Frontal cortex (tissue), 4 donors: Measurements from ENCODE around the gene MCF2L. TPM values are rescaled to one million over a fixed set of nuclear protein-coding genes. Genes with fewer than 3 reads are reported as not detected.
"Not testable (repeated sequence)": the region's sequence is repeated elsewhere in the genome, so short reads cannot be mapped to it uniquely, and the experiment has no call there.

Experiments used
- DNase-seq, 2 donors: peaks; one replicate each; pipeline ENCODE4 v3.0.0; 2012; ENCODE audit warnings: low spot score in 2 of 2
- FAIRE-seq: peaks from 2 replicates; lab custom pipeline; 2012; peaks lifted over from hg19 to GRCh38; lab: Jason Lieb, UNC
- total RNA-seq: library from RNA; depleted of rRNA; stranded (reverse); fragments of >200 nt; gene quantifications from one replicate; pipeline ENCODE4 v1.2.3, GENCODE V29; 2014
- donor health status: control.
- donor health status: control.
- donor health status: control.

The MCF2L gene
- total RNA-seq, 1 donor from 2014 or later = 137 TPM

DNA sequence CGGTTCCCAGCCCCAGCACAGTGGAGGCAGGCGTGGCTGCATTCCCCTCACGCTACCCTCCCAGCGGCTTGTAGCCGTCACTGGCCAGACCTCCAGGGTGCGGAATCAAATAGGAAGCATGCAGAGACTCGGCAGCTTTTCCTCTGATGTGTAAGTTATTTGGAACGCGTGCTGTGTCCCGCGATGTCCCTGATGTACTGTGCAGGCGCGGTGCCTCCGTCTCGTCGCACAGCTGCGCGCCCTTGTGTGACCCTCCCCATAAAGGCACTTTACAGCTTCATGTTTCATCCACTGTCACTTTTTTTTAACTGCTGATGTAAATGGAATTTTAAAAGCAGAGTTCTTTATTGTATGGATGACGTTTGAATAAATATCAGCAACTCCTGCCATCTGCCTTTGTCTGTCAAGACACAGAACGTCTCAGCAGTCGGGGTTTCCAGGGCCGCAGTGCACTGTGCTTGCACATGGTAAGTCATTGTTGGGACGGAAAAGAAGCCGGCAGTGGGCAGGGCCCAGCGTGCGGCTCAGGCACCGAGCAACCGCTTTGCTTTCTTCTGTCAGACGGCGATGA is 129.2 kb downstream of the MCF2L start:
- FAIRE-seq = no peak
- DNase-seq = no peak

DNA sequence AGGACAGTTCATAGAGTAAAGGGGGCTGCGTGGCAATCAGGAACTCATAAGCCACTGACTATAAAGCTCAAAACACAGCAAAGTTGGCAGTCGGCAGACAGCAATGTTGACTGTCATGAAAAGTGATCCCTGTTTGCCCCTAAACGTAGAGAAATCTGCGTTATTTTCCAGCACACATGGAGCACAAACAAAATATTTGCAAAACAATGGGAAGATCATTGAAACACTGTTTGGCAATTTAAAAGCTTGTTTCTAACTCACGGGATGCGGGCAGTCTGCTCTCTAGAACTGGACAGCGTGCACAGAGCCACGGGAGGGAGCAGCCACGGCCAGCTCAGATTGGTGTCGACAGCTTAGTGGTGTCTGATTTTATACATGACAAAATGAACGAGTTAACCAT is 130.1 kb downstream of the MCF2L start:
- no peak for FAIRE-seq

DNA sequence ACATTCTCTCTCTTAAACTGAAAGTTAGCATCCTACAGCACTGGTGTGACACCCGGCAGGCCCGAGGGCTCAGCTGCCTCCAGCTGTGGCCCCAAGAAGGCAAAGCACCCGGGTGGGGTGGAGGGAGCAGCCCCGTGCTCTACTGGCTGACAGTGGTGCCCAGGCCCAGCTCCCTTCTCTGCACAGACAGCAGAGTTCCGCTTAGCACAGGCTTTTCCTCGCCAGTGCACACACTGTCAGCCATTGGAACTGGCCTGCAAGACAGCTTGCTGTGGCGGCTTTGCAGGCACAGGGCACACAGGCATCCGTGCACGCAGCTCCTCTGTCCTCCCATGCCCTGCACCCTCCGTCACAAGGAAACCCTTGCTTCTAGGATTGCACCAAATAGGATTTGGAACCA is 133.3 kb downstream of the MCF2L start:
- not testable (repeated sequence) for DNase-seq, FAIRE-seq

More for the DNA sequence above, 130.1 kb downstream of the MCF2L start:
- DNase-seq = no peak

DNA sequence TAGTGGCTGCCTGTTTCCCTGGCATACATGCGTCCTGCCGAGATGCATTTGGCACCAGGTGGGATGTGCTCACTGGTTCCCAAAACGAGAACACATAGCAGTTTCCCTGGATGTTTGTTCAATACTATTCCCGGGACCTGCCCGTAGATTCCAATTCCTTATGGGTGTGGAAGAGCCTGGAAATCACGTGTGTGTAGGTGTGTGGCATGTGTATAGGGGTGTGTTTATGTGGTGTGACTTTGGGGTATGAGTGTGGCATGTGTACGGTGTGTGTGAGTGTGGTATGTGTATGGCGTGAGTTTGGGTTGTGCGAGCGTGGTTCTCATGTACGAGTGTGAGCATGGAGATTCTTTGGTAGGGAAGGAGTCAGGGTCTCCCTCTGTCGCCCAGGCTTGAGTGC is 133.7 kb downstream of the MCF2L start:
- no peak for DNase-seq
- no peak for FAIRE-seq

DNA sequence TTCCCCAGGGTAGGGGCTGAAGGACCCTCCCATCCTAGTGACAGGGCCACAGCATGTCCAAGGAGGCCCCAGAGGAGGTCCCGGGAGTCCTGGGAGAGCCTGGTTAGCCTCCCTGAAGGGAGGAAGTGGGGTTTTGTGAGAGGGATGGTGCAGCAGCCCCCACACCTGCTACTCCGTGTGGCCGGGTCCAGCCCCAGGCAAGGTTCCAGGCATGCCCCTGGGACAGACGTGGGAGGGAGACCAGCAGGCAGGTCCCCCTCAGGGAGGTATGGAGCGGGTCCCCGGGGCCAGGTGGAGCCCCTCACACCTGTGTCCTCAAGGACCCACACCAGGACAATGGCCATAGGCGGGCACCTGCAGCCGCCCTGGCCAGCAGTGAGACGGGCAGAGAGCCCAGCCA is 134.6 kb downstream of the MCF2L start:
- no peak for DNase-seq
- no peak for FAIRE-seq

DNA sequence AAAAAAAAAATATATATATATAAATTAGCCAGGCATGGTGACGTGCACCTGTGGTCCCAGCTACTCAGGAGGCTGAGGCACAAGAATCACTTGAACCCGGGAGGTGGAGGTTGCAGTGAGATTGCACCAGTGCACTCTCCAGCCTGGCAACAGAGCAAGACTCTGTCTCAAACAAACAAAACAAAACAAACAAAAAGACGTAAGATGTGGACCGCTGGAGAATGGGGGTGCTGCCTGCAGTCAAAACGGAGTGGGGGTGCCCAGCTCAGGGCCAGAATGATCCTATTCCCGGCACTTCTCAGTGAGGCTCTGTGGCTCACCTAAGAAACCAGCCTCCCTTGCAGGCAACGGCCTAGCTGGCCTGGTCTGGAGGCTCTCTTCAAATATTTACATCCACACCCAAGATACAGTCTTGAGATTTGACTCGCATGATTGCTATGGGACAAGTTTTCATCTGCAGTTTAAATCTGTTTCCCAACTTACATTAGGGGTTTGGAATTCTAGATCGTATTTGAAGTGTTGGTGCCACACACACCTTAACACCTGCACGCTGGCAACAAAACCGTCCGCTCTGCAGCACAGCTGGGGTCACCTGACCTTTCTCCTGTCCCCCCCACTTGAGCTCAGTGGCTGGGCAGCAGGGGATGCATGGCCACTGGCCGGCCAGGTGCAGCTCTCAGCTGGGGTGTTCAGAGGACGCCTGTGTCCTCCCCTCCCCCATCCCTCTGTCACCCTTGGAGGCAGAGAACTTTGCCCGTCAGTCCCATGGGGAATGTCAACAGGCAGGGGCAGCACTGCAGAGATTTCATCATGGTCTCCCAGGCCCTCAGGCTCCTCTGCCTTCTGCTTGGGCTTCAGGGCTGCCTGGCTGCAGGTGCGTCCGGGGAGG is 136.3 kb downstream of the MCF2L start, which contains the start of gene F7:
Gene F7, plus strand, starts transcription at position 760 of the 889 bp plus-strand sequence. Its CDS starts 51 bp downstream, at position 811.
- DNase-seq (no peak), FAIRE-seq (no peak)

DNA sequence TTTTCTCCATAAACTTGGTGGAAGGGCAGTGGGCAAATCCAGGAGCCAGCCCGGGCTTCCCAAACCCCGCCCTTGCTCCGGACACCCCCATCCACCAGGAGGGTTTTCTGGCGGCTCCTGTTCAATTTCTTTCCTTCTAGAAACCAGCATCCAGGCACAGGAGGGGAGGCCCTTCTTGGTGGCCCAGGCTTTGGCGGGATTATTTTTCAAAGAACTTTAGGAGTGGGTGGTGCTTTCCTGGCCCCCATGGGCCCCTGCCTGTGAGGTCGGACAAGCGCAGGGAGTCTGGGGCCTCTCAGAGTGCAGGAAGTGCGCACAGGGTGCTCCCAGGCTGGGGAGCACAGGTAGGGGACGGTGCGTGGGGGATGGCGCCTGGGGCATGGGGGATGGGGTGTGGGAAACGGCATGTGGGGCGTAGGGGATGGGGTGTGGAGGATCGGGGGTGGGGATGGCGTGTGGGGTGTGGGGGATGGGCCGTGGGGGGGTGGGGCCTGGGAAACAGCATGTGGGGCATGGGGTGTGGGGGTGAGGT is 137.0 kb downstream of the MCF2L start:
- FAIRE-seq (no peak), DNase-seq (no peak)

DNA sequence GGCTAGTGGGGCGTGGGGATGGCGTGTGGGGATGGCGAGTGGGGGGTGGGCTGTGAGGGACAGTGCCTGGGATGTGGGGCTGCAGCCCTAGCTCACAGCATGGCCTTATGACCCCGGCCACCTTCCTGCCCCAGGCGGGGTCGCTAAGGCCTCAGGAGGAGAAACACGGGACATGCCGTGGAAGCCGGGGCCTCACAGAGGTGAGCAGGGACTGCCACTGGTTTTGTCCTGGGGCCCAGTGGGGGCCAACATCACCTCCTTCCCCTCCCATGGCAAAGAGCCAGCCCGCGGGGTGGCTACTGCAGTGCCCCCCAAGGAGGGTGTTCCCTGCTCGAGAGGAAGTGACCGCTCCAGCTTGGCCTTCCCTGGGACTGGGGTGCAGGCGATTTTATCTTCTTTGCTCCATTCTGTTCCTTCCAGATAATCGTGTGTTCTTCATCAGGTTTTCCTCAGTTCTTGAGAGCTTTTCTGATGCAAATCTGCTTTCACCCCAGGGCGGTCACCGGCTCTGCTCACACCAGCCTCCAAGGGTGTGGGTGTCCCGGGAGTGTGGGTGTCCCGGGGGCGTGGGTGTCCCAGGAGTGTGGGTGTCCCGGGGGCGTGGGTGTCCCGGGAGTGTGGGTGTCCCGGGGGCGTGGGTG is 137.8 kb downstream of the MCF2L start:
- DNase-seq = no peak
- FAIRE-seq = no peak

DNA sequence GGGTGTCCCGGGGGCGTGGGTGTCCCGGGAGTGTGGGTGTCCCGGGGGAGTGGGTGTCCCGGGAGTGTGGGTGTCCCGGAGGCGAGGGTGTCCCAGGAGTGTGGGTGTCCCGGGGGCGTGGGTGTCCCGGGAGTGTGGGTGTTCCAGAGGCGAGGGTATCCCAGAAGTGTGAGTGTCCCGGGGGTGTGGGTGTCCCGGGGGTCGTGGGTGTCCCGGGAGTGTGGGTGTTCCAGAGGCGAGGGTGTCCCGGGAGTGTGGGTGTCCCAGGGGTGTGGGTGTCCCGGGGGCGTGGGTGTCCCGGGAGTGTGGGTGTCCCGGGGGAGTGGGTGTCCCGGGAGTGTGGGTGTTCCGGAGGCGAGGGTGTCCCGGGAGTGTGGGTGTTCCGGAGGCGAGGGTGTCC is 139.5 kb downstream of the MCF2L start:
- DNase-seq = not testable (repeated sequence)

DNA sequence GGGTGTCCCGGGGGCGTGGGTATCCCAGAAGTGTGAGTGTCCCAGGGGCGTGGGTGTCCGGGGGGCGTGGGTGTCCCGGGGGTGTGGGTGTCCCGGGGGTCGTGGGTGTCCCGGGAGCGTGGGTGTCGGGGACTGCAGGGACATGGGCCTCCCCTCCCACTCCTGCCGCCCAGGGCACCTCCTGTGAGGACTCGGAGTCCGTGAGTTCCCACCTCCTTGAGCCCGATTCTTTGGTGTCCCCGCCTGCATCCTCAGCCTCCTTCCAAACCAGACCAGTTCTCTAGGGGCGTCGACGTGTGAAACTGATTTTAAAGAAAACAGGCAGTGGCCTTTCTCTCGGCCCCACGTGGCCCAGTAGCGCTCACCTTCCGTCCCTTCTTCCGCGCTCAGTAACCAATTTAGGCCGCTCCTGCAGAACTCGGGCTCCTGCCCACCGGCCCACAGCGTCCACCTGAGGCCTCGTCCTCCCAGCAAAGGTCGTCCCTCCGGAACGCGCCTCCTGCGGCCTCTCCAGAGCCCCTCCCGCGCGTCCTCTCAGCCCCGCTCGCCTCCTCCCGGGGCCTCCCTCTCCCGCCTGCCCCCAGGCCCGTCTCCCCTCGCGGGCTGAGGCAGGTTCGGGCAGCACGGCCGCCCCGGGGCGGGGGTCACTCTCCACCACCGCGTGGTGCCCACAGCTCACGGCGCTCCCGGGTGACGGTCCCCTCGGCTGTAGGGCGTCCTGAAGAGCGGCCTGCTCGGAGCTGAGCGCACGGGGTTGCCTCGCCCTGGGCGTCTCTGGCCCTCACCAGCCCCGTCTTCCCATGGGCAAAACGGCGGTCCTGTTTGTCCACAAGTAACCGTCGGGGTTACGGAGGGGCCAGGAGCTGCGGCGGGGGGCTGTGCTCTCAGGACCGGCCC is 140.4 kb downstream of the MCF2L start:
- DNase-seq = no peak
- FAIRE-seq = no peak

More for the DNA sequence above, 139.5 kb downstream of the MCF2L start:
- FAIRE-seq = not testable (repeated sequence)

DNA sequence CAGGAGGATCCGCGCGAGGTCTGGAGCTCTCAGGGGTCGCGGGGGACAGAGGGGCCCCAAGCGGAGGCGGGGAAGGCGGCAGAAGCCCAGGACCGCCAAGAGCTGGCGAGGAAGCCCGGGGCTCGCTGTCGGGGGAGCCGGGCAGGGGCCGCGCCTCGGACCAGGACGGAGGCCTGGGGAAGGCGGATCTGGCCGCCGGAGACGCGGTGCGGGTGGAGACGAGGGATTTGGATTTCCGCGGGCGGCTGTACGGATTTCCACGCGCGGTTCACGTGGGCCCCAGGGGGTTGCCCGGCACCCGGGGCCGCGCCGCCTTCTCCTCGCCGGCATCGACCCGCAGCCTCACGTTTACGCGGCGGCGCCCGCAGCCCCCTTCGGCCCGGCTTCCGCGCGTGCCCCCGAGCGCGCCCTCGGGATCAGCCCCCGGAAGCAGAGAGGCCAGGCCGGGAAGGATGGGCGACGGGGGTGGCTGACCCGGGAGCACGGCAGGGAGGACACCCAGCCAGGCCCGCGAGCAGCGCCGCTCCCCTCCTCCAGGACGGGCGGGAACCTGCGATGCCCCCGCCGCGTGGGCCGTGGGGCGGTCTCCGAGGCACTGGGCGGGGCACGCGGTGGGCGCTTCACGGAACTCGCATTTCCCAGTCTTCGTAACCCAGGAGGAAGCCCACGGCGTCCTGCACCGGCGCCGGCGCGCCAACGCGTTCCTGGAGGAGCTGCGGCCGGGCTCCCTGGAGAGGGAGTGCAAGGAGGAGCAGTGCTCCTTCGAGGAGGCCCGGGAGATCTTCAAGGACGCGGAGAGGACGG is 141.2 kb downstream of the MCF2L start:
- DNase-seq (no peak), FAIRE-seq (no peak)

DNA sequence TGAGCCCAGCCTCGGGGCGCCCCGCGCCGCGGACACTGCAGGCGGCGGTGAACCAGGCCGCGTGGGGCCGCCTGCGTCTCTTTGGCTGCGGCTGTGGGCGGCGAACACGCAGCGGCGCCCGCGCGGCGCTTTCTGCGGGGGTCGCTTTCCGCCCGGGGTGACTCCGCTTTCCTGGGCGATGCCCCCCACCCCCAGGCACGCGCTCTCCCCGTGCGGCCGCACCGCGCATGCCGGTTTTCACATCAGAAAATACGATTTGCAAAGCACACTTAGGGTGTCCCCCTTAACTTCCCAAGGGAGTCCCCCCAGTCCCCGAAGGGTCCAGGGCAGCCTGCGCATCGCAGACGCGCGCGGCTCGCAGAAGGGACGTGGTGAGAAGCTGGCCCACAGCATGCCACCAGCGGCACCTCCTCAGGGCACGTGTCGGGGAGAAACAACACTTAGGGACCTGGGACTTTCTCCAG is 141.9 kb downstream of the MCF2L start:
- DNase-seq = no peak
- no peak for FAIRE-seq

DNA sequence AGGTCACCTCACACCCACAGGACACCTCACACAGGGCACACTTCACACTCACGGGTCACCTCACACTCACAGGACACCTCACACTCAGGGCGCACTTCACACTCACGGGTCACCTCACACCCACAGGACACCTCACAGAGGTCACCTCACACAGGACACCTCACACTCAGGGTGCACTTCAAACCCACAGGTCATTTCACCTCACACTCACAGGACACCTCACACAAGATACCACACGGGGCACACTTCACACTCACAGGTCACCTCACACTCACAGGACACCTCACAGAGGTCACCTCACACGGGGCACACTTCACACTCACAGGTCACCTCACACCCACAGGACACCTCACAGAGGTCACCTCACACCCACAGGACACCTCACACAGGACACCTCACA is 142.8 kb downstream of the MCF2L start:
- DNase-seq, FAIRE-seq: not testable (repeated sequence)

DNA sequence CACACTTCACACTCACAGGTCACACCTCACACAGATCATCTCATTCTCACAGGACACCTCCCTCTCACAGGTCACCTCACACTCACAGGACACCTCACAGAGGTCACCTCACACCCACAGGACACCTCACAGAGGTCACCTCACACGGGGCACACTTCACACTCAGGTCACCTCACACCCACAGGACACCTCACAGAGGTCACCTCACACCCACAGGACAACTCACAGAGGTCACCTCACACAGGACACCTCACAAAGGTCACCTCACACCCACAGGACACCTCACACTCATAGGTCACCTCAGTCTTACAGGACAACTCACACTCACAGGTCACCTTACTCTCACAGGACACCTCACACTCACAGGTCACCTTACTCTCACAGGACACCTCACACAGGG is 143.5 kb downstream of the MCF2L start:
- FAIRE-seq, DNase-seq: not testable (repeated sequence)

DNA sequence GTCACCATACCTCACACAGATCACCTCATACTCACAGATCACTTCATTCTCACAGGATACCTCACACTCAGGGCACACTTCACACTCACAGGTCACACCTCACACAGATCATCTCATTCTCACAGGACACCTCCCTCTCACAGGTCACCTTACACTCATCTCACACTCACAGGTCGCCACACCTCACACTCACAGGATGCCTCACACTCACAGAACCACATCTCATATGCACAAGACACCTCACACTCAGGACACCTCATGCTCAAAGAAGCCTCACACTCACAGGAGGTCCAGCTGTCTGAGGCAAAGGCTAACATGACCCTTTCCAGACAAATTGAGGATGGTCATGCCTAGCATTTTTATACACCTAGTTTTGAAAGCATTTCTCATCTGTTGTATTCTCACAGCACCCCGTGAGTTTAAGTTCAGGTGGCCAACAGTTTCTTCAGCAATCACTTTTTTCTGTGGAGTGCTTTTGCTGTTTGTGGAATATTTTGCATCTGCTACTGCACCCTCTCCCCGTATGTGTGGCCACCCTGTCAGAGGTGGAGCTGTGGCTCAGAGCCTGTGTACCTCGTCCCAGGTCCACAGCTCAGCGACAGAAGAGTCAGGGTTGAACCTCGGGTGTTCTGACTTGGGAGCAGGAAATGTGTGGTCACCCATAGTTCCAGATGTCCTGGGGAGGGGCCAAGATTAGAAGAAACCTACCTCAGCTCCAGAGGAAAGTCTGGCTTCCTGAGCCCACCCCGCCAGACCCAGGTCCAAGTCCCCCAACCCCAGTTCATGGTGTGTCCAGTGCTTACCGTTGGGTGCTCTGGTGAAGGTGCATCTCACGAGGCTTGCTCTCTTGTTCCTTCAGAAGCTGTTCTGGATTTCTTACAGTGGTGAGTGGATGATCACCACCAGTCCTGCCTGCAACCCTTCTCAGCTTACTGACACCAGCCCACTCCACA is 144.2 kb downstream of the MCF2L start:
- FAIRE-seq = no peak
- DNase-seq = no peak

DNA sequence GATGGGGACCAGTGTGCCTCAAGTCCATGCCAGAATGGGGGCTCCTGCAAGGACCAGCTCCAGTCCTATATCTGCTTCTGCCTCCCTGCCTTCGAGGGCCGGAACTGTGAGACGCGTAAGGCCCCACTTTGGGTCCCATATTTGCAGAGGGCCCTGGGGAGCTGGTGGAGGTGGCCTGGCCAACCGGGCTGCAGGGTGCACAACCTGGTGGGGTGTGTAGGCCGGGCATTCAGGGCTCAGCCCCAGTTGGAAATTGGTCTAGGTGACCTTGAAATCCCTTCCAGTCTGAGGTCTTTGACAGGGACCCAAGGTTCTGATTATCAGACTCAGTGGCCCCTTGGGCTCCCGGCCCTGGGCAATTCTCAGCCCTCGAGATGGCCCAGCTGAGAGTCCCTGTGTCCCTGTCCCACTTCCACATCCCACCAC is 144.8 kb downstream of the MCF2L start:
- DNase-seq = no peak
- no peak for FAIRE-seq
